Measurements from ENCODE around the gene NEGR1. TPM values are rescaled to one million over a fixed set of nuclear protein-coding genes. Genes with fewer than 3 reads are reported as not detected.

The NEGR1 gene
- total RNA-seq, 6 donors from 2014 or later: 3.1 to 14.7 (median 8.9) TPM

- no peak overlapping the region for H3K4me3 ChIP-seq
- WGBS, 2 donors: 51 to 58% methylated on average over 2 of the region's 2 CpGs
- H3K9me3 ChIP-seq: no peaks in the 10 kb centered on the region
- TF ChIP-seq POLR2AphosphoS5 (IDR thresholded peaks at IDR 0.05) (no peak), EP300 (IDR thresholded peaks at IDR 0.05) (no peak), POLR2A (IDR thresholded peaks at IDR 0.05) (no peak), CTCF (IDR thresholded peaks at IDR 0.05) (no peak)
- ATAC-seq (ENCODE audit: low FRiP score in 2 of 2): no peak
- no peak for DNase-seq
- H3K27ac ChIP-seq: no peak overlapping the region
- H3K4me1 ChIP-seq: no peaks in the 10 kb centered on the region
- no peaks in the 10 kb centered on the region for H3K36me3 ChIP-seq
- no peaks in the 10 kb centered on the region for H3K27me3 ChIP-seq
Measured at GRCh38 chr1:72094209-72094608, 188.1 kb downstream of the NEGR1 start.

- no peaks in the 10 kb centered on the region for H3K36me3 ChIP-seq
- ATAC-seq (ENCODE audit: low FRiP score in 2 of 2) (no peak), DNase-seq (no peak)
- TF ChIP-seq CTCF (IDR thresholded peaks at IDR 0.05): no peak
- no peak for TF ChIP-seq EP300 (IDR thresholded peaks at IDR 0.05)
- no peak for TF ChIP-seq POLR2A (IDR thresholded peaks at IDR 0.05)
- TF ChIP-seq POLR2AphosphoS5 (IDR thresholded peaks at IDR 0.05): no peak
- H3K4me1 ChIP-seq: no peaks in the 10 kb centered on the region
- WGBS, 2 donors: 78 to 81% methylated on average over 3 of the region's 3 CpGs
- no peak overlapping the region for H3K27ac ChIP-seq
- H3K9me3 ChIP-seq: no peaks in the 10 kb centered on the region
- no peaks in the 10 kb centered on the region for H3K27me3 ChIP-seq
- no peak overlapping the region for H3K4me3 ChIP-seq
Measured at GRCh38 chr1:72086394-72086793, 195.9 kb downstream of the NEGR1 start.

- H3K4me1 ChIP-seq: no peaks in the 10 kb centered on the region
- no peak for DNase-seq
- no peak overlapping the region for H3K4me3 ChIP-seq
- H3K9me3 ChIP-seq: no peaks in the 10 kb centered on the region
- TF ChIP-seq EP300 (IDR thresholded peaks at IDR 0.05) (no peak), POLR2A (IDR thresholded peaks at IDR 0.05) (no peak), POLR2AphosphoS5 (IDR thresholded peaks at IDR 0.05) (no peak), CTCF (IDR thresholded peaks at IDR 0.05) (no peak)
- no peaks in the 10 kb centered on the region for H3K27me3 ChIP-seq
- no peaks in the 10 kb centered on the region for H3K36me3 ChIP-seq
- ATAC-seq (ENCODE audit: low FRiP score in 2 of 2): no peak
- H3K27ac ChIP-seq: no peak overlapping the region
Measured at GRCh38 chr1:72075425-72075824, 206.9 kb downstream of the NEGR1 start.

GRCh38 chr1:72066431-72066830 is 215.9 kb downstream of the NEGR1 start:
- 53 to 63% methylated on average over 7 of the region's 7 CpGs for WGBS, 2 donors
- no peak for ATAC-seq (ENCODE audit: low FRiP score in 2 of 2)
- Histone ChIP-seq H3K36me3 (no peaks in the 10 kb centered on the region), H3K4me1 (no peaks in the 10 kb centered on the region), H3K9me3 (no peaks in the 10 kb centered on the region), H3K27me3 (no peaks in the 10 kb centered on the region), H3K4me3 (no peak overlapping the region), H3K27ac (no peak overlapping the region)
- TF ChIP-seq POLR2AphosphoS5 (IDR thresholded peaks at IDR 0.05) (no peak), EP300 (IDR thresholded peaks at IDR 0.05) (no peak), POLR2A (IDR thresholded peaks at IDR 0.05) (no peak), CTCF (IDR thresholded peaks at IDR 0.05) (no peak)
- no peak for DNase-seq

- Histone ChIP-seq H3K27me3 (no peaks in the 10 kb centered on the region), H3K36me3 (no peaks in the 10 kb centered on the region), H3K4me1 (no peaks in the 10 kb centered on the region), H3K4me3 (no peak overlapping the region), H3K9me3 (no peaks in the 10 kb centered on the region), H3K27ac (no peak overlapping the region)
- no peak for DNase-seq
- WGBS, 2 donors: 52 to 65% methylated on average over 2 to 3 of the region's 3 CpGs
- TF ChIP-seq CTCF (IDR thresholded peaks at IDR 0.05) (no peak), POLR2A (IDR thresholded peaks at IDR 0.05) (no peak), POLR2AphosphoS5 (IDR thresholded peaks at IDR 0.05) (no peak), EP300 (IDR thresholded peaks at IDR 0.05) (no peak)
- no peak for ATAC-seq (ENCODE audit: low FRiP score in 2 of 2)
Measured at GRCh38 chr1:72064196-72065075, 217.9 kb downstream of the NEGR1 start.

All from upper lobe of left lung (tissue), 6 donors.